ENCODE results near the gene ADGRB2.

ADGRB2 gene

DNA sequence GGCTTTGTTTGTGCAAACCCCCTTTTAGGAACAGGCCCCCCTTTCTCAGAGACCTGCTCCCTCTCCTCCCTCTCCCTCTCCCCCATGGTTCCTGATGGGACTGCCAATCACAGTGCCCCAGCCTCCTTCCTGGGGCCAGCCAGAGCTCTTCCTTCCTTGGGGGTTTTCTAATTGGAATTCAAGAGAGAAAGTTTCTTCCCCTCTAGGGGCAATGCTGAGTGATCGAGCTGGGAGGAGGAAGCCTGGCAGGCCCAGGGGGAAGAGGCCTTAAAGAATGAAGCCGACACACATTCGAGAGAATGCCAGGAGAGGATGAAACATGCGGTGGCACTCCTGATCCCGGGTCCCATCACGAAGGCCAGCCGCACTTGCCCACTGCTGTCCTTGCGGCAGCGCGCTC, 39.0 kb downstream of the ADGRB2 start:
- DNase-seq: no peak
- no peaks in the 10 kb centered on the region for H3K27me3 ChIP-seq (replicated peaks)
- H3K4me3 ChIP-seq (ENCODE audit: low read depth, low read length): no peak overlapping the region
- no peak overlapping the region for H3K27ac ChIP-seq
- in situ Hi-C loops (cut with HindIII; ENCODE audit: low pct_ligation_motif_present, low sequenced_read_pairs): no loop called here
- TF ChIP-seq, protein P1, sequence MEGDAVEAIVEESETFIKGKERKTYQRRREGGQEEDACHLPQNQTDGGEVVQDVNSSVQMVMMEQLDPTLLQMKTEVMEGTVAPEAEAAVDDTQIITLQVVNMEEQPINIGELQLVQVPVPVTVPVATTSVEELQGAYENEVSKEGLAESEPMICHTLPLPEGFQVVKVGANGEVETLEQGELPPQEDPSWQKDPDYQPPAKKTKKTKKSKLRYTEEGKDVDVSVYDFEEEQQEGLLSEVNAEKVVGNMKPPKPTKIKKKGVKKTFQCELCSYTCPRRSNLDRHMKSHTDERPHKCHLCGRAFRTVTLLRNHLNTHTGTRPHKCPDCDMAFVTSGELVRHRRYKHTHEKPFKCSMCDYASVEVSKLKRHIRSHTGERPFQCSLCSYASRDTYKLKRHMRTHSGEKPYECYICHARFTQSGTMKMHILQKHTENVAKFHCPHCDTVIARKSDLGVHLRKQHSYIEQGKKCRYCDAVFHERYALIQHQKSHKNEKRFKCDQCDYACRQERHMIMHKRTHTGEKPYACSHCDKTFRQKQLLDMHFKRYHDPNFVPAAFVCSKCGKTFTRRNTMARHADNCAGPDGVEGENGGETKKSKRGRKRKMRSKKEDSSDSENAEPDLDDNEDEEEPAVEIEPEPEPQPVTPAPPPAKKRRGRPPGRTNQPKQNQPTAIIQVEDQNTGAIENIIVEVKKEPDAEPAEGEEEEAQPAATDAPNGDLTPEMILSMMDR (IDR thresholded peaks at IDR 0.05; ENCODE audit: low read depth, low read length, missing control alignments): peak; percentile 10
- no peaks in the 10 kb centered on the region for H3K36me3 ChIP-seq (replicated peaks)

DNA sequence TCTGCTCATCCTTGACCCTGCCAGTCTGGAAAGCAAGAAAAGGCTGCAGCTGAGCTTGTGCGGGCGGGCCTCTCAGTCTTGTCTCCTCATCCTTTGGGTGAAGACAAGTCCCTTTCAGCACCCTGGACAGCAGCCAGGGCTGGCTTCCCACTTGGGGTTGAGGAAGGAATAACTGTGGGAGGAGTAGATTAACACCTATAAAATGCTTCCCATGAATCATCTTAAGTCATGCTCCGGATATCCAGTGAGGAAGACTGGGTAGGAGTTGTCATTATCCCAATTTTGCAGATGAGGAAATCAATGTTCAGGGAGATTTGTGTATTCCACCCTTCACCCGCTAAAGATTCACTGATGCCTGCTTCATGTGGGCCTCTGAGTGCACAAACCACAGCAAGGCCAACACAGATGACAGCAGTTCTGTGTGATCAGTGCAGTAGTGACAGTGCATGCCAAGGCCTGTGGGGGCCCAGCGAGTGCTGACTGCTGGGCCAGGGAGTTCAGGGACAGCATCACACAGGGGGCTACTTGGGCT, 40.2 kb downstream of the ADGRB2 start:
- H3K27me3 ChIP-seq (replicated peaks): no peaks in the 10 kb centered on the region
- DNase-seq: peak; percentile 56
- no peak overlapping the region for H3K4me3 ChIP-seq (ENCODE audit: low read depth, low read length)
- H3K27ac ChIP-seq: no peak overlapping the region
- TF ChIP-seq, protein P1 (IDR thresholded peaks at IDR 0.05; ENCODE audit: low read depth, low read length, missing control alignments): no peak
- no peaks in the 10 kb centered on the region for H3K36me3 ChIP-seq (replicated peaks)
- in situ Hi-C loops (cut with HindIII; ENCODE audit: low pct_ligation_motif_present, low sequenced_read_pairs): no loop called here

DNA sequence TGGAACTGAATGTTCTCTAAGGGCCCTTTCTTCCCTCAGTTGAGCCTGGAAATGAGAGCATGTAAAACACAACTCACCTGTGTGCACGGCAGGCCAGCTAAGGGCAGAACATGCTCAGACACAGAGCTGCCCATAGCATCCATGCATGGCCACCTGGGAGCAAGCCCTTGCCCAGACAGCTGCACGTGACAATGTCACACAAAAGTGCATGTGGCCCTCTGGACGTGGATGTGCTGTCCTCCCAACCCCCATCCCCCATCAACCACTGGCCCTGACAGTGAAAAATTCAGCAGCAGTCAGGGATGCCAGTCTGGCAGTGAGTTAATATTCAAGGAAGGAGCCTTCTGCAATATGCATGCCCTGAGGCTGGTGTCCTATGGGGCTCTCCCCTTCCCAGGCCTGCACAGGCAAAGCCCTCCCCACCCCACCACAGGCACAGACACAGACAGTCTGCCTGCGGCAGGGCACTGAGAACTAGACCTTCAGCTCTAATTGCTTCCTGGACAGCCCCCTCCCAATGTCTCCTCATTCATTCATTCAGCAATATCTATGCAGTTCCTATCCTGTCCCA, 45.7 kb downstream of the ADGRB2 start:
- H3K36me3 ChIP-seq (replicated peaks): no peaks in the 10 kb centered on the region
- no peak overlapping the region for H3K27ac ChIP-seq
- TF ChIP-seq, protein P1 (IDR thresholded peaks at IDR 0.05; ENCODE audit: low read depth, low read length, missing control alignments): no peak
- peaks cover 2% of the 10 kb centered on the region for H3K27me3 ChIP-seq (replicated peaks)
- H3K4me3 ChIP-seq (ENCODE audit: low read depth, low read length): no peak overlapping the region
- in situ Hi-C loops (cut with HindIII; ENCODE audit: low pct_ligation_motif_present, low sequenced_read_pairs): no loop called here
- DNase-seq: no peak

DNA sequence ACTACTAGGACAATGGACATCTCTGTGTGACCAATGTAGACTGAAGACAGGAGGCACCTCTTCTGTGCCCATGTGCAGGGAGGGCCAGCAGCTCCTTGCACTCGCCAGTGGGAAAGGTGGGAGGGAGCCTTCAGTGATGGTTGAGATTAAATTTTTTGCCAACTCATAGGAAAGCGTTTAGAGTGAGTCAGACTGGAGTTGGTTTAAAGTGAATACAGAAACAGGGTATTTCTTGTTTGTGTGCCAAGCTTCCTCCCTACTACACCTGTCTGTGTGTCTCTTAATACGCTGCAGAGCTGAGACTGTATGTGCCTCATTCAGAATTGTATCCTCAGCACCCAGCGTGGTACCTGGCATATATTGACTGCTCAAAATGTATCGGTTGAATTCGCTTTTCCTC, 46.8 kb downstream of the ADGRB2 start:
- H3K36me3 ChIP-seq (replicated peaks): no peaks in the 10 kb centered on the region
- TF ChIP-seq, protein P1 (IDR thresholded peaks at IDR 0.05; ENCODE audit: low read depth, low read length, missing control alignments): no peak
- no peak overlapping the region for H3K27ac ChIP-seq
- no peak overlapping the region for H3K4me3 ChIP-seq (ENCODE audit: low read depth, low read length)
- in situ Hi-C loops (cut with HindIII; ENCODE audit: low pct_ligation_motif_present, low sequenced_read_pairs): no loop called here
- H3K27me3 ChIP-seq (replicated peaks): peaks cover 2% of the 10 kb centered on the region
- DNase-seq: no peak

DNA sequence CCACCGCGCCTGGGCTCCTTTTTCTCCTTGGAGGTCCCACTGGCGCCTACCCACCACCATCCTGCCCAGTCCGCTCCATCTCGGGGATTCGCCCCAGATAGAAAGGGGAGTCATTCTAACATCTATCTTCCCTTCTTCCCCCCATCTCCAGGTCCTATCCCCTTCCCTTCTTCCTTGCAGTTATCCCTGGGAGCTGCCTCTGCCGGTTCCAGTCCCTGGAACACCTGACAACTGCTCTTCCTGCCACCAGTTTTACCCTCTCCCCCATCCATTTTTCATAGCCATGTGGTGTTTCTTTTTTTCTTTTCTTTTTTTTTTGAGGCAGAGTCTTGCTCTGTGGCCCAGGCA, 48.3 kb downstream of the ADGRB2 start:
- in situ Hi-C loops (cut with HindIII; ENCODE audit: low pct_ligation_motif_present, low sequenced_read_pairs): no loop called here
- no peak overlapping the region for H3K27ac ChIP-seq
- DNase-seq: no peak
- TF ChIP-seq, protein P1 (IDR thresholded peaks at IDR 0.05; ENCODE audit: low read depth, low read length, missing control alignments): no peak
- peaks cover 2% of the 10 kb centered on the region for H3K27me3 ChIP-seq (replicated peaks)
- H3K36me3 ChIP-seq (replicated peaks): no peaks in the 10 kb centered on the region
- peak overlapping the region; percentile 15 for H3K4me3 ChIP-seq (ENCODE audit: low read depth, low read length)
